ENCODE results near the gene FAT4. TPM values are rescaled to one million over a fixed set of nuclear protein-coding genes. Genes with fewer than 3 reads are reported as not detected.

FAT4 gene, protein sequence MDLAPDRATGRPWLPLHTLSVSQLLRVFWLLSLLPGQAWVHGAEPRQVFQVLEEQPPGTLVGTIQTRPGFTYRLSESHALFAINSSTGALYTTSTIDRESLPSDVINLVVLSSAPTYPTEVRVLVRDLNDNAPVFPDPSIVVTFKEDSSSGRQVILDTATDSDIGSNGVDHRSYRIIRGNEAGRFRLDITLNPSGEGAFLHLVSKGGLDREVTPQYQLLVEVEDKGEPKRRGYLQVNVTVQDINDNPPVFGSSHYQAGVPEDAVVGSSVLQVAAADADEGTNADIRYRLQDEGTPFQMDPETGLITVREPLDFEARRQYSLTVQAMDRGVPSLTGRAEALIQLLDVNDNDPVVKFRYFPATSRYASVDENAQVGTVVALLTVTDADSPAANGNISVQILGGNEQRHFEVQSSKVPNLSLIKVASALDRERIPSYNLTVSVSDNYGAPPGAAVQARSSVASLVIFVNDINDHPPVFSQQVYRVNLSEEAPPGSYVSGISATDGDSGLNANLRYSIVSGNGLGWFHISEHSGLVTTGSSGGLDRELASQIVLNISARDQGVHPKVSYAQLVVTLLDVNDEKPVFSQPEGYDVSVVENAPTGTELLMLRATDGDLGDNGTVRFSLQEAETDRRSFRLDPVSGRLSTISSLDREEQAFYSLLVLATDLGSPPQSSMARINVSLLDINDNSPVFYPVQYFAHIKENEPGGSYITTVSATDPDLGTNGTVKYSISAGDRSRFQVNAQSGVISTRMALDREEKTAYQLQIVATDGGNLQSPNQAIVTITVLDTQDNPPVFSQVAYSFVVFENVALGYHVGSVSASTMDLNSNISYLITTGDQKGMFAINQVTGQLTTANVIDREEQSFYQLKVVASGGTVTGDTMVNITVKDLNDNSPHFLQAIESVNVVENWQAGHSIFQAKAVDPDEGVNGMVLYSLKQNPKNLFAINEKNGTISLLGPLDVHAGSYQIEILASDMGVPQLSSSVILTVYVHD (N-terminal part only)
- total RNA-seq (1 to 10 TPM; 1.6 to 8.4 (median 3.0) TPM), polyA plus RNA-seq (1 to 10 TPM in 1 of 3 donors, under 1 TPM in 2; 0.35 to 1.3 (median 0.82) TPM)
- long read RNA-seq, donor 1, partial matches to known transcripts = 0 of 1 reads
- long read RNA-seq, donor 1, other reads (novel, unspliced or antisense) = 1 of 1 reads
- long read RNA-seq, donor 2, partial matches to known transcripts = 0 of 3 reads
- long read RNA-seq, donor 2, other reads (novel, unspliced or antisense) = 3 of 3 reads

DNA sequence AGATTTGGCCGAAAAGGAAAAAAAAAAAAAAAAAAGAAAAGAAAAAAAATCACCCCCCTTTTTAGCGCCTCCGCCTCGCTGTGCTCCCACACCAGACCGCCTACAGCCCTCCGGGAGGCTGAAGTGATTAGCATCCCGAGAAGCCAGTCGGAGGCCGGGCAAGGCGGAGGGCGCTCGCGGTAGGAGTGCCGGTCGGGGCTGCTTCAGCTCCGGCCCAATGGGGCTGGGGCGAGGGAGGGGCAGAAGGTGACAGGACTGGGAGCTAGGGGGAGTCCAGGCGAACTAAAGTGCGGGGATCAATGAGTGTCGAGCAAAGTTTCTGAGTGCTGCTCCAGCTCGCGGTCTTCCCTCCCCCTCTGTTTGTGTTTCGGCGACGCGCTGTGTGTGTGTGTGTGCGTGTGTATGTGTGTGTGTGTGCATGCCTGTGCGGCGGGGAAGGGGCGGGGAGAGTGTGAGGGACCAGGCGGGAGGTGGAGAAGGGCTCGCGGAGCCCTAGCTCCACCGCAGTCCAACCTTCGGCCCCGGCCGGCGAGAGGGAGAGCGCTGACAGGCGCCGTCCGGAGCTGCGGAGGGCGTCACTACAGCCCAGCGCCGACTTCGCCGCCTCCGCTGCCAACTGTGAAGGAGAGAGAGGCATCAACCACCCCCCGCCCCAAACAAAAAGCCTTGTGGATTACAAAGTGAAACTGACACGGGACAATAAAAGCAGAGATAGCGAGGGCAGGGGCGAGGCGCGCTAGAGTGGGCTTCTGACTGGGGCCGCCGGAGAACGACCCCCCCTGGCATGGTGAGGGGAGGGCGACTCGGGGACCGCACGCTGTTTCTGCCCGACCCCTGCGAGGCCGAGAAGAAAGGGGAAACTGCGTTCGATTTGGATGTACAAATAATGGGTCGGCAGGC, at the start of gene FAT4:
TSS of gene FAT4 (plus strand) at position 280 of the 900 bp plus-strand sequence. CDS start 1,457 bp downstream, outside the sequence.
- H3K4me3 ChIP-seq = peak within 1 kb of the TSS; percentile 93
- WGBS, 3 donors = 0% methylated on average over 56 to 68 of the region's 68 CpGs
- no peaks in the 10 kb centered on the region for H3K27me3 ChIP-seq (ENCODE audit: insufficient read depth in 3 of 3, low read length in 2 of 3)
- TF ChIP-seq, protein P1, sequence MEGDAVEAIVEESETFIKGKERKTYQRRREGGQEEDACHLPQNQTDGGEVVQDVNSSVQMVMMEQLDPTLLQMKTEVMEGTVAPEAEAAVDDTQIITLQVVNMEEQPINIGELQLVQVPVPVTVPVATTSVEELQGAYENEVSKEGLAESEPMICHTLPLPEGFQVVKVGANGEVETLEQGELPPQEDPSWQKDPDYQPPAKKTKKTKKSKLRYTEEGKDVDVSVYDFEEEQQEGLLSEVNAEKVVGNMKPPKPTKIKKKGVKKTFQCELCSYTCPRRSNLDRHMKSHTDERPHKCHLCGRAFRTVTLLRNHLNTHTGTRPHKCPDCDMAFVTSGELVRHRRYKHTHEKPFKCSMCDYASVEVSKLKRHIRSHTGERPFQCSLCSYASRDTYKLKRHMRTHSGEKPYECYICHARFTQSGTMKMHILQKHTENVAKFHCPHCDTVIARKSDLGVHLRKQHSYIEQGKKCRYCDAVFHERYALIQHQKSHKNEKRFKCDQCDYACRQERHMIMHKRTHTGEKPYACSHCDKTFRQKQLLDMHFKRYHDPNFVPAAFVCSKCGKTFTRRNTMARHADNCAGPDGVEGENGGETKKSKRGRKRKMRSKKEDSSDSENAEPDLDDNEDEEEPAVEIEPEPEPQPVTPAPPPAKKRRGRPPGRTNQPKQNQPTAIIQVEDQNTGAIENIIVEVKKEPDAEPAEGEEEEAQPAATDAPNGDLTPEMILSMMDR (IDR thresholded peaks at IDR 0.05) = peak; percentile 17
- H3K9me3 ChIP-seq = no peaks in the 10 kb centered on the region
- H3K36me3 ChIP-seq (ENCODE audit: insufficient read depth in 1 of 2, low read depth in 1 of 2) = no peaks in the 10 kb centered on the region
- H3K27ac ChIP-seq = peak within 1 kb of the TSS; percentile 81
- ATAC-seq (peak; percentile 93 to 96 (median 94)), DNase-seq (peak; percentile 95 to 97)
- H3K4me1 ChIP-seq = peaks cover 6% of the 10 kb centered on the region
- intact Hi-C loops (cut with DNase I) = loop anchor here (5.0 to 10.0 kb wide), 3 partner anchors 77 to 437 kb away; no protein-coding TSS in a partner anchor

DNA sequence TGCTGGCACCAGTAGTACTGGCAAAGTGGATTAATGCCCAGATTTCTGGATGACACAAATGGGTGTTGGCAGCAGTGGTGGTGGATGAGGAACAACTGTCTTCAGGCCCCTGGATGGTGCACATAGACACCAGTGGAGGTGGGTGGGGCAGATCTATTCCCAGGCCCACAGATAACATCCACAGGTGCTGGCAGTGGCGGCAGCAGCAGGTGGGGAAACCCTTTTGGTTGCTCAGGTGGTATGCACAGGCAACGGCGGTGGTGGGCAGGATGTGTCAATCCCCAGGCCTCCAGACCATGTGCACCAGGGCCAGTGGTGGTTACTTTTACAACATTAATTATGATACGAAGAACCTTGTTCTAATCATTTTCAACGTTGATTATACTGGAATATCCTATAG, 48.9 kb upstream of the FAT4 start:
- Histone ChIP-seq H3K27ac (no peak overlapping the region), H3K4me3 (no peak overlapping the region), H3K9me3 (no peaks in the 10 kb centered on the region), H3K36me3 (ENCODE audit: insufficient read depth in 1 of 2, low read depth in 1 of 2) (no peaks in the 10 kb centered on the region), H3K4me1 (no peaks in the 10 kb centered on the region), H3K27me3 (ENCODE audit: insufficient read depth in 3 of 3, low read length in 2 of 3) (no peaks in the 10 kb centered on the region)
- intact Hi-C loops (cut with DNase I) = no loop called here
- no peak for ATAC-seq
- 90 to 94% (median 90%) methylated on average over 5 of the region's 5 CpGs for WGBS, 3 donors
- TF ChIP-seq, protein P1 (IDR thresholded peaks at IDR 0.05) = no peak
- no peak for DNase-seq

DNA sequence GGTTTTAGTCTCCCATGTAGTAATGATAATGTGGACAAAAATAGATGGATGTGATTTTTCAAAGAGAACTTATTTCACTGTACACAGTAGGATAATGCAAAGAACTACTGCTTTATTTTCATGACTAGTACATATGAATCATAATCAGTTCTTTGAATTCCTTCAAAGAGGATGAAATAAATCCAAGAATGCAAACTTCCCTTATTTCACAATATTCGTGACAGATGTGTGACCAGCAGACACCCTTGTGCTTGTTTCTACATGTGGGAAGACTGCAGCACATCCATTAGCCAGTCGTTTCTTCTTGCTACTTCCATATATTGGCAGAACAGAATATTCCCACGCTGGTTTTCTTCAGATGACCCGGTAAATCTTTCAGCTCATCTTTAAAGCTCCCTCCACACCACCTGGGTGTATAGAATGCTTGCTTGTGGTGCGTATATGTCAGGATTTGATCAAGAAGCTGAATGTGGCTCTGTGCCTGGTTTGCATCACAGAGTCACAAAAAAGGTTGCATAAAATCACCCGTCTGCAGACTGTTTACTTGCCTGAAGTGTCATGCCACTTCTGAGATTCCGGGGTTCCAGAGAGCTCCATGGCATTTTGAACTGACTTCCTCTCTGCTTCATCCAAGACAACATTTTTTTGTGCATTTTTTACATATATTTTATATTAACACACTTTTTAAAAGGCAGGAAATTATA, 47.7 kb upstream of the FAT4 start:
- DNase-seq (no peak), ATAC-seq (no peak)
- Histone ChIP-seq H3K36me3 (ENCODE audit: insufficient read depth in 1 of 2, low read depth in 1 of 2) (no peaks in the 10 kb centered on the region), H3K4me3 (no peak overlapping the region), H3K9me3 (no peaks in the 10 kb centered on the region), H3K27me3 (ENCODE audit: insufficient read depth in 3 of 3, low read length in 2 of 3) (no peaks in the 10 kb centered on the region), H3K4me1 (no peaks in the 10 kb centered on the region), H3K27ac (no peak overlapping the region)
- intact Hi-C loops (cut with DNase I) = no loop called here
- TF ChIP-seq, protein P1 (IDR thresholded peaks at IDR 0.05) = no peak
- WGBS, 3 donors = 31 to 59% (median 41%) methylated on average over 7 of the region's 7 CpGs
